IMR-90 (cell line): Measurements from ENCODE around the gene TTC39C. TPM values are rescaled to one million over a fixed set of nuclear protein-coding genes. Genes with fewer than 3 reads are reported as not detected.

Experiments used
- ATAC-seq: fragments of 200-7000 bp; cut with Tn5 transposase; 2 replicates; pipeline ENCODE4 v1.9.1; 2020; ENCODE audit warnings: low read depth, mild to moderate bottlenecking, moderate library complexity
- BruUV-seq: library from RNA; stranded (reverse); fragments of 400-500 nt; replicated peaks from 2 replicates; lab custom pipeline; 2021; lab: Mats Ljungman, UMichigan
- CTCF ChIA-PET: fragments of 300-600 bp; formaldehyde crosslinking; extraction: SDS; loops from one replicate; lab custom pipeline; 2021; ENCODE audit warnings: antibody characterized with exemption; lab: Yijun Ruan, JAX
- POLR2A ChIA-PET: fragments of 300-600 bp; sonication (Branson Sonifier 250); formaldehyde crosslinking; loops from one replicate; lab custom pipeline; 2022; ENCODE audit warnings: antibody characterized with exemption; ENCODE audit not compliant: unreplicated experiment; lab: Charles Lee
- DNase-seq: peaks from one replicate; pipeline ENCODE4 v3.0.0; 2013
- H2AFZ ChIP-seq: replicated peaks from 2 replicates; pipeline ENCODE3; 2013; ENCODE audit warnings: low read length, mild to moderate bottlenecking; ENCODE audit not compliant: poor library complexity
- H2AK5ac ChIP-seq: 2 replicates; pipeline ENCODE4 v1.6.1; 2013; ENCODE audit warnings: low read depth, low read length, inconsistent platforms
- H2AK9ac ChIP-seq: replicated peaks from 2 replicates; pipeline ENCODE3; 2013; ENCODE audit warnings: mild to moderate bottlenecking, low read depth, low read length, moderate library complexity; ENCODE audit not compliant: poor library complexity
- H2BK120ac ChIP-seq: 2 replicates; pipeline ENCODE4 v1.6.1; 2013; ENCODE audit warnings: low read depth, low read length, inconsistent platforms
- H2BK15ac ChIP-seq: 3 replicates; pipeline ENCODE4 v1.6.1; 2013; ENCODE audit warnings: low read depth, low read length, inconsistent platforms
- H2BK20ac ChIP-seq: 2 replicates; pipeline ENCODE4 v1.6.1; 2013; ENCODE audit warnings: low read depth, mild to moderate bottlenecking, inconsistent platforms, low read length, moderate library complexity
- H2BK5ac ChIP-seq: 2 replicates; pipeline ENCODE4 v1.6.1; 2013; ENCODE audit warnings: mild to moderate bottlenecking, low read depth, low read length, inconsistent platforms; ENCODE audit not compliant: poor library complexity, severe bottlenecking
- H3K14ac ChIP-seq: replicated peaks from 2 replicates; pipeline ENCODE4 v1.6.1; 2013; ENCODE audit warnings: low read depth, low read length, inconsistent platforms
- H3K18ac ChIP-seq: 2 replicates; pipeline ENCODE4 v1.6.1; 2013; ENCODE audit warnings: low read depth, low read length, control low read depth
- H3K23ac ChIP-seq: 2 replicates; pipeline ENCODE4 v1.6.1; 2013; ENCODE audit warnings: low read depth, low read length, inconsistent platforms
- H3K27ac ChIP-seq: 2 replicates; pipeline ENCODE4 v1.5.1; 2013; ENCODE audit warnings: mild to moderate bottlenecking, control low read depth, low read length; ENCODE audit not compliant: insufficient read depth
- H3K27me3 ChIP-seq: 2 replicates; pipeline ENCODE4 v1.6.1; 2013; ENCODE audit warnings: low read length; ENCODE audit not compliant: control insufficient read depth, insufficient read depth
- H3K36me3 ChIP-seq: 2 replicates; pipeline ENCODE4 v1.6.1; 2013; ENCODE audit warnings: low read length, mixed read lengths; ENCODE audit not compliant: control insufficient read depth, insufficient read depth
- H3K4ac ChIP-seq: 2 replicates; pipeline ENCODE4 v1.6.1; 2013; ENCODE audit warnings: low read depth, low read length, inconsistent platforms
- H3K4me1 ChIP-seq: 2 replicates; pipeline ENCODE4 v1.6.1; 2013; ENCODE audit warnings: low read length, mixed read lengths; ENCODE audit not compliant: control insufficient read depth, insufficient read depth
- H3K4me2 ChIP-seq: 2 replicates; pipeline ENCODE4 v1.6.1; 2013; ENCODE audit warnings: low read depth, mild to moderate bottlenecking, control low read depth, low read length, moderate library complexity
- H3K4me3 ChIP-seq: 2 replicates; pipeline ENCODE4 v1.5.1; 2013; ENCODE audit warnings: low read depth, mild to moderate bottlenecking, control low read depth, low read length, moderate library complexity; ENCODE audit not compliant: insufficient read depth
- H3K56ac ChIP-seq: 2 replicates; pipeline ENCODE4 v1.6.1; 2013; ENCODE audit warnings: low read length, inconsistent platforms; ENCODE audit not compliant: insufficient read depth; ENCODE audit errors: extremely low read depth
- H3K79me1 ChIP-seq, 2 experiments: 2 replicates each; pipeline ENCODE4 v1.6.1; 2013; ENCODE audit warnings: low read length in 2 of 2, inconsistent platforms in 1 of 2, low read depth in 1 of 2
- H3K9ac ChIP-seq: 2 replicates; pipeline ENCODE4 v1.6.1; 2013; ENCODE audit warnings: low read depth, low read length, control low read depth
- H3K9me1 ChIP-seq: 2 replicates; pipeline ENCODE4 v1.6.1; 2013; ENCODE audit warnings: low read length, inconsistent platforms; ENCODE audit not compliant: insufficient read depth
- H3K9me3 ChIP-seq: 2 replicates; pipeline ENCODE4 v1.6.1; 2013; ENCODE audit warnings: low read length; ENCODE audit not compliant: control insufficient read depth, insufficient read depth
- H4K20me1 ChIP-seq: 2 replicates; pipeline ENCODE4 v1.6.1; 2013; ENCODE audit warnings: low read length, inconsistent platforms; ENCODE audit not compliant: insufficient read depth
- H4K5ac ChIP-seq: 2 replicates; pipeline ENCODE4 v1.6.1; 2013; ENCODE audit warnings: mild to moderate bottlenecking, low read depth, low read length, control low read depth
- H4K8ac ChIP-seq, 2 experiments: 2 replicates each; pipeline ENCODE4 v1.6.1; 2013; ENCODE audit warnings: low read depth in 2 of 2, low read length in 2 of 2, control low read depth in 1 of 2, inconsistent platforms in 1 of 2
- H4K91ac ChIP-seq: 2 replicates; pipeline ENCODE4 v1.6.1; 2013; ENCODE audit warnings: low read depth, low read length, inconsistent platforms; ENCODE audit not compliant: insufficient read depth
- CEBPB ChIP-seq: IDR thresholded peaks from 2 replicates; pipeline ENCODE4 v1.6.1; 2012; ENCODE audit warnings: low read depth, low read length, improper control_type of control experiment
- WGBS, 2 experiments: methylation state at CpG; one replicate each; pipeline versions ENCODE4 v1.1.5 to v1.1.7; 2013; ENCODE audit warnings: missing lambda C conversion rate in 2 of 2; ENCODE audit not compliant: insufficient read length in 1 of 2; ENCODE audit errors: extremely low coverage in 2 of 2; 5-methylcytosine and 5-hydroxymethylcytosine counted together
- dilution Hi-C: fragments of 300-500 bp; cut with HindIII; formaldehyde crosslinking; loops from one replicate; pipeline ENCODE4 v1.14.3; 2018; ENCODE audit warnings: low sequenced_read_pairs; ENCODE audit not compliant: unreplicated experiment
- in situ Hi-C: fragments of 300-500 bp; cut with MboI; formaldehyde crosslinking; loops from 3 replicates; pipeline ENCODE4 v1.14.3; 2019; ENCODE audit warnings: low sequenced_read_pairs, inconsistent platforms, mixed read lengths
- intact Hi-C: fragments of 100-400 bp; cut with micrococcal nuclease; formaldehyde crosslinking; loops from 2 replicates; pipeline ENCODE4 v1.10.0; 2022
- polyA plus RNA-seq, 3 experiments: library from polyadenylated mRNA; depleted of rRNA; stranded (reverse); fragments of >200 nt; gene quantifications; 2 replicates each; pipeline ENCODE4 v1.2.3, GENCODE V29; 2012; ENCODE audit warnings: low replicate concordance in 1 of 3
- total RNA-seq: library from RNA; depleted of rRNA; stranded (reverse); fragments of >200 nt; gene quantifications from 2 replicates; pipeline ENCODE4 v1.2.3, GENCODE V29; 2012

TTC39C gene
- total and polyA plus RNA-seq, 2 of the 4 experiments (the other 2 are of a cell fraction): 8.0 to 20.8 TPM

GRCh38 chr18:24021505-24021904 lies 7.0 kb downstream of the TTC39C start:
- Histone ChIP-seq H3K56ac (no peak overlapping the region), H3K9me3 (no peaks in the 10 kb centered on the region; the same call in 1 of the 2 replicates), H2BK120ac (no peak overlapping the region), H4K8ac (no peak overlapping the region), H3K36me3 (peaks cover 15% of the 10 kb centered on the region), H2AK5ac (no peak overlapping the region), H3K27ac (no peak overlapping the region), H3K4me1 (peaks cover 20% of the 10 kb centered on the region), H4K91ac (no peak overlapping the region), H4K20me1 (peaks cover 51% of the 10 kb centered on the region), H2BK5ac (no peak overlapping the region), H3K27me3 (no peaks in the 10 kb centered on the region), H3K4me3 (no peak overlapping the region), H3K79me1 (peaks cover 52 to 72% of the 10 kb centered on the region in 2 experiments), H3K14ac (no peak overlapping the region), H2AFZ (no peak overlapping the region), H2BK15ac (no peak overlapping the region), H3K4ac (no peak overlapping the region), H3K4me2 (no peak overlapping the region), H3K9ac (no peak overlapping the region), H3K18ac (no peak overlapping the region), H3K23ac (no peak overlapping the region), H2AK9ac (no peak overlapping the region), H3K9me1 (peaks cover 40% of the 10 kb centered on the region), H2BK20ac (no peak overlapping the region), H4K5ac (no peak overlapping the region)
- BruUV-seq: no TSS peak
- no CpG with 5 or more reads among the region's 3 CpGs for WGBS, 2 experiments
- DNase-seq (no peak), ATAC-seq (no peak)
- intact Hi-C loops (no loop called here), in situ Hi-C loops (no loop called here), dilution Hi-C loops (no loop called here)
- ChIA-PET POLR2A (no interaction called here), CTCF (interaction anchor here (0.6 kb wide), 1 partner anchor 240 kb away, joined by 7 read pairs; no protein-coding TSS in a partner anchor)
- TF ChIP-seq CEBPB: no peak
